ENCODE data around the gene TFG.

Gene TFG

DNA sequence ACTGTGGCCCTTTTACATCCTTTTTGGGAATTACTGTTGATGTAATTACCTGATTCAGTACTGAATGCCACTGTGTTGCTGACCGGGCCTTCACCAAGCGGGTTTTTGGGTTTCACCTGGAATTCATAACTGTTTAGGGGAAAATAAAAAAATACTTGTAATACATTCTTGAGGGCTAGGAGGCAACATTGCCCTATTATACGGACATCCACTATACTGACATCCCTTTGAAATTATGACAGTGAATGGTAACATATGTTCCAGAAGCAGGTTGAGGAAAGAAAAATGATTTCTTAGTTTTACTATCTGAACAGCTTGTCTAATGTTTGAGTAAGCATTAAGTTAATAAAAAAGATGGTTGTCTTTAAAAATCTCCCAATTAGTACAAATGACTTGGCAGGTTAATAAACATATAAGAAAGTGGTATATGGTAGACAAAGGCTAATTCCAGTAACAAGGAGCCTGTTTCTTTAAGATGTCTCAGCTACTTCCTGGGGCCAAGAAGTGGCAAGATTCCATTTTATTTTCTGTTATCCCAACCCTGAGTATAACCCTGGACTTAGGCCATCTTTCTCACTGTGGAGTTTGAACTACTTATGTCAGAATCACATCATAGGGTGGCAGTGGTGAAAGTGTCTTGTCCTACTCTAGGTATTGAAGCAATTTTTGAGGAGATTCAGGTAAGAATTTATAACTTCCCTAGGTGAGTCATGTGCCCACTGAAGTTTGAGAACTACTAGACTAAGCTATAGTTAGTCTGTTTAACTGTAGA, 45.5 kb downstream of the TFG start:
- DNase-seq (ENCODE audit: low spot score), result no peak

DNA sequence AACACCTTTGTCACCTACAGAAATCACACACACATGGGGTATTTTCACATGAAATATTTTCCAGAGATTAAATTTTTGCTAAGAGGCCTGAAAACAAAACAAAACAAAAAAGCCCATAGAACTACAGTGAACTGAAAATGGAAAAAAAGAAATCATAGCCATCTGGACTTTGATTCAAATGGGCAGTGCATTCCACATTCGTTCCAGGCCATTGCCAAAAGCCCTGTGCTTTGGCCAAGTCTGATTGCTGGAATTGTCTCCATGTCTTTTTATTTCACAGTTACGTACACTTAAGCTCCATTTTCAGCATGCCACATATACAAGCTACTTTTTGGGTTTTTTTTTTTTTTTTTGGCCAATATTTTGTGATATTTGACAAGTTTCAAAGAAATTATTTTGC, 47.1 kb downstream of the TFG start:
- no peak for DNase-seq (ENCODE audit: low spot score)

DNA sequence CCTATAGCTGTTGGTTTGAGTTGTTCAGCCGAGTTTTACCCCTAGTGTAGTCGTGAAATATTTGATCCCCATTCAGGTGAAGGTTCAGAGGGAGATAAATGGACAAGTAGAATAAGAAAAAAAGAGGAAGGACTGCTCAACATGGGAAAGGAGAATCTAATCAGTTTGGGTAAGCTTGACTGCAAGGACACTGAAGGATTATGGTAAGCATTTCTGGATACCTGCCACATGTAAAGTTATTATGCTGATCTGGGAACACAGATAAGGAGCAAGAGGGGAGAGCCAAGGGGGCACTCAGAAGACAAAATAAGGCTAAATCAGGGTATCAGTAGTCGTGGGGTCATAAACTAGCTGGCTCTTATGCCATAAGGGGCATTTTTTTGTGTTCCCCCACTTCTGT, 49.9 kb downstream of the TFG start:
- DNase-seq (ENCODE audit: low spot score), result no peak

DNA sequence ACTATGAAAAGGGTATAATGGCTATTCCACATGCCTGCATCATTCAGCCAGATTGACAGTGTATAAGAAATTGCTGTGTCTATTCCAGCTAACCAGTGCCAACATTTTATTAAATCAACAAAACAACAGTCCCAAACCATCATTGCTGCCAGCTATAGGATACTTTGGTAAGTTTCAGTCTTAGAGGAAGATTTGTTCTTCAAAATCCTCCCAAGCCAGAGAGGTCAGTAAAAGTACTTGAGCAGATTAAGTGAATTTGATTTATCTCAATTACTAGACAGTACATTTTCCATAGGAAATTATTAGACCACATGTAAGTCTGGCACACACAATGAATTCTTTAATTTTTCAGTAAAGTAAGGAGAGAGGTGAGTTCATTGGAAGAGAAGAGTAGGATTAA, 50.7 kb downstream of the TFG start:
- DNase-seq (ENCODE audit: low spot score), result no peak

DNA sequence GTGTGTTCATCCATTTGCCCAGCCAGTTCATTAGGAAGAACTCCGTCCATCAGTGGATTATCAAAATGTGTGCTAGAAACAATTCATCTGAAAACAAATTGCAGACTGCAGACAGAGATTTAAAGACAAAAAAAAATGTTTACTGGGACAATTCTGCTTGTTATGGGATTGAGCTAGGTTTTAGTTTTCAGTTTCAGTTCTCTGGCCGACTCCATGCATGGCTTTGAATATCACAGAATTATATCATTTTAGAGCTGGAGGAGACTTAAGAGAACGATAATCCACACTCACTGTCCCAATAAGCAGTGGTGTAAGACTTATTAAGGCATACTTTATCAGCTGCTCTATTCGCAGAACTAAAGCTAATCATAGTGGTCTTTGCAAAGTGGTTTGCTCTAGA, 51.1 kb downstream of the TFG start:
- DNase-seq (ENCODE audit: low spot score), result no peak

DNA sequence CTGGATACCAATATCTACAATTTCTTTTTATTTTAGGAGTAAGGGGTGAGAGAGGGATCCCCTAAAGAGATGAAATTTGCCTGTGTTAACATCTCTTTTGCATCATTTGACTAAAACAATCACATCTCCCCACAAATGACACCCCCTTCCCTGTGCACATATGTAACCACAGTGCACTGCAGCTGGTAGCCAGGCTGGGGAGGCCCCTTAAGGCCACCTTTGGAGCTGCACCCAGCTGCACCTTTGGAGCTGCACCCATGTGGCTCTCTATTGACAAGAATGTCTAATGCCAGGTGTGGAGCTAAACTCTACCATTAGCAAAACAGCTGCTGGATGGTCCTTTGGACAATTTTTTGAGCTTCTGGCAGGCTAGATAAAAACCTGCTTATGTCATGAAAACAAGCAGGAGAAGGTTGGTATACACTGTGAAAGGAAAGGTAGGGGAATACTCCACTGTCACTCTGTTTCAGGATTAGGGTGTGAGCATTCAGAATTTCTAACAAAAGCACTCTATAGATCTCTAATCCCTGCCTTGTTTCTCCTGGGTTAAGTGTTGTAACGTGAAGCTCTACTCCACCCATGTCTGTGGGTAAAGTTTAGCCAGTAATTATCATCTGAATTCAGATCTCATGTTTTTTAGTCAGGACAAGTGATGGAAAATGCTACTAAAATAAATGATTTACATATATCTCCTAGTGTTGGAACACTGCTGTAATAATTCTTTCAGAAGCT, 52.1 kb downstream of the TFG start:
- DNase-seq (ENCODE audit: low spot score), result no peak

DNA sequence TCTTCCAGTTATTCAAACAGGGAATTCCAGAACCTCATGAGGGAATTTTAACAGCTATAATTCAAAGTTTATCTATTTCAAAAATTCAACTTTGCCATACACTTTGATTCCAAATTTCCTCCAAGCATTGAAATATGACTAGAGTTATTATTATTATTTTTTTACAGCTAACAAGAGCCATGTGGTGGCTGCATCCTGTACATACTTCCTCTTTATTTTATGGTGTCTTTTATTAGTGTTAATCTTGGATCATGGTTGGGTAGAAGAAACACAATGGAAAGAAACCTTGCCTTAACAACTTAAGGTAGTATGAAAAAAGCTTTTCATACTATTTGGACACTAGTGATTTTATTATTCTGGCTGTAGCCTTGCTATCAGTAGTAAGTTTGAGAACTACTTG, 52.7 kb downstream of the TFG start:
- DNase-seq (ENCODE audit: low spot score), result no peak

DNA sequence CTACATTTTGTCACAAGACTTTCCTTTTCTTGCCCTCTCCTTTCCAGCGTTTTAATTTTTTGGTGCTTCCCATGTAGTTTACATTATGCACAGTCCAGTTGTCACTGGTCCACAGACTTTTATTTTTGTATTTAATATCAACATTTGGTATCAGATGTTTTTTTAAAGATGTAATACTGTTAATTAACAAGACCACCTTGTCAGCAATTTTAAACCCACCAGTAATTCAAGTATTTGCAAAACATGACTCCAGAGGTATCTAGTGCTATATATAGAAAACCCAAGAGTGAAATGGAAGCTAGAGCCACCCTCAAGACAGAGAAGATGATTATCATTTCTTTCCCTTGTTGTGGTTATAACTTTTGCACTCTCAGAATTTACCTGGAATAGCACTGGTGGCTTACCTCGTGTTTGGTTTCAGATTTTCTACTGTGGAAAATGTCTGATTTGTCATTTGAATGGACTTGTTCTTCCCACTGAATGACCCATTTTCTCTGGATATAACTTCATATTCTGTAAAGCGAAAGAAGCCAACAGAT, 56.2 kb downstream of the TFG start:
- no peak for DNase-seq (ENCODE audit: low spot score)

DNA sequence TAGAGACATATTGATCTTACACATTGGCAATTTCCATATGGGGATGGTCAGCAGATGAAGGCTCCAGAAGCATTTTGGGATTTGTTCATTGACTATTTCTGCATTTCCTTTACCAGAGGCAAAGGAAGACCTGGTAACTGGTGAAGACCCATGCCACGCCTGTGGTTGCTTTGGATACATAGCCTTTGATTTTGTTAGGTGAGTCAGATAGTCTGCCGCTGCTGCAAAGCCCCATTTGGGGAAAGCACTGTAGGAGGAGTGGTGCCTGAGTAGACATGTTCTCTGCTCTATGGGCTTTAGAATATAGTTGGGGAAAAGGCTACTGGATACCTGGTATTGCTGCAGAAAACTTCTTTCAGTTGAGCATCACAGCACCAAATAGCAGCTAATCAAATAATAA, 56.8 kb downstream of the TFG start:
- DNase-seq (ENCODE audit: low spot score), result no peak

DNA sequence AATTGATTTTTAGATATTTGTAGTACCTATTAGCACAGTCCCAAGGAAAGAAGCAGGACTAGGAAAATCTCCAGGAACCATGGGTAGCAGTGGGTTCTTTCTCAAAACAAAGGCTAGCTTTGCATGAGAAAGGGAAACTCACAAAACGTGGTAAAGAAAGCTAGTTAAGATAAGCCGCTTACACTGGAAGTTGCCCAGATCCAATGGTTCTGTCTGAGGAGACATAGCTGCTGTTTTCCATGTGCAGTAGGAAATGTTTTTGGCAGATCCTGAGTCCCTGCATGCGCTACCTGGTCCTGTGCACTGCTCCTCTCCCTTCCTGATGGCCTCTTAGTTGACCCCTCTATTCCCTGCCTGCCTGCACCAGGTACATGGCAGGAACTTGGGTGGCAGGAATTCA, 60.4 kb downstream of the TFG start:
- no peak for DNase-seq (ENCODE audit: low spot score)

DNA sequence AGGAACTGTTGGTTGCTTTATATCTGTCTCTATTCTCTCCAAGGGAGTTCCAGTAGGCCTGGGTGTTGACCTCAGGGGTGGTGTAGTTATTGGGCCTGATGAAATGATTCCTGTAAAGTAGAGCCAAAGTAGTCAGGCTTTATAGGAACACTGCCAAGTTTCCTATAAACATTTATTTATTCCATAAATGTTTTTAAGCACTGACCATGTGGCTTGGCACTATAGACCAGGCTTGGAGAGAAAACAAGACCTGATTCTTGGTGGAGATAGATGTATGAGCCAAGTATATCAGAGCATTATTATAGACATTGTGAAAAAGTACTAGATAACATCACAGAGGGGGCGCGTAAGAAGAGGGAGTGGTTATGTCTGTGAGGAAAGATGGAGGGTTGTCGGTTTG, 65.9 kb downstream of the TFG start:
- DNase-seq (ENCODE audit: low spot score), result no peak

DNA sequence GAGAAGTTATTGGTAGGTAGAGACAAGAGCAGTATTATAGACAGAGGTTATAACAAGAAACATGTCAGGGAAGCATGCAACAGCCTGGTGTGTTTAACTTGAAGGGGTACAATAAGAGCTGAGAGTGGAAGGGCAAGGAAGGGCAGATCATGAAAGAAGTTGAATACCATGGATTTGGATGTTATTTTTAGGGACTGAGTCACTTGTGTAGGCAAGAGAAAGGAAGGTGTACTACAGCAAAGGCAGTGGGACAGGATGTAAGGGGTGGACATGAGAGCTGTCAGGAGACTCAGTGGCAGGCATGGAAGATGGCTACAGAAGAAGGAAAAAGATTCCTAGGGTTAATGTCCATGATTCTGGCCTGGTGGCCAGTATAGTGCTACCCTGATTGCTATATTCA, 66.4 kb downstream of the TFG start:
- no peak for DNase-seq (ENCODE audit: low spot score)

DNA sequence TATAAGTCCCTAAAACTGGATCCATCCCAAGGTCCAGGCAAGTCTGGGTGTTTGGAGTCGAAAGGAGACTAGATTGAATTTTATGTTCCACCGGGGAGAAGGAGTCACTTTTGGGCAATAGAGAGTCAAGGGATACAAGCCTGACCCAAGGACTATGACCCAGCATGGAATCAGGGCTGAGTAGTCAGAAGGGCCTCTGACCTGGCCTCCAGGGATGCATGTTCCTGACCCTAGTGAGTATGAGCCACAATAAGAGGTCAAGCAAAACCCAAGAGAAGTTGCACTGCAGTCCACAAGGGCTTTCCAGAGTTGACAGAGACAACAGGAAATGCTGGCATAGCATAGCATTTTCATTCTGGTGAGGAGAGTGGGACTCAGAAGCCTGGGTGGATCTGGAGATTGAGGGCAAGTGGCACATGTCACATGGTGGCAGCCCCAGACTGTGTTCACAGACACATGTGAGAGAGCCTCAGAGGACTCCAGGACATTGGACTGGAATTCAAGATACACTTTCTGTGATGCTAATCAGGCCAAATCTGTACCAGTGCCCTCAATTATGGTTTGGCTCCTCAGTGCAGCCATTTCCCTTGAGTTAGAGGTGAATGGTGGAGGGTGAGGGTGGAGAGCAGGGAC, 66.9 kb downstream of the TFG start:
- no peak for DNase-seq (ENCODE audit: low spot score)

DNA sequence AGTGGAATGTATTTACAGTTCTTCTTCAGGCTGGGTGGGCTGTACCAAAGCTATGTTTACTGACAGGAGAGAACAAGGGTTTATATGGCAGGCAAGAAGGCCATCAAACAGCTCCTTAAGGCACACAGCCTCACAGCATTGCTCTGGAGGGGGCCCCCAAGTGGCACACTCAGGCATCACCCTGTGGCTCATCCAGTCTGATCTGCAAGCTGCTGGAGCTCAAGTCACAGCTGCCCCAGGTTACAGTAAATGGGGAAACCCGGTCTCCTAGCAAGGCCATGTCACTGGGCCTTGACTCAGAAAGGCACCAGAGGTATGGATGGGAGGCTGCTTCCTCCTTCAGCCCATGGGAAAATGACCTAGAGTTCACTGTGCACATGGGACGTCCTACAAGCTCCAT, 67.5 kb downstream of the TFG start:
- no peak for DNase-seq (ENCODE audit: low spot score)

DNA sequence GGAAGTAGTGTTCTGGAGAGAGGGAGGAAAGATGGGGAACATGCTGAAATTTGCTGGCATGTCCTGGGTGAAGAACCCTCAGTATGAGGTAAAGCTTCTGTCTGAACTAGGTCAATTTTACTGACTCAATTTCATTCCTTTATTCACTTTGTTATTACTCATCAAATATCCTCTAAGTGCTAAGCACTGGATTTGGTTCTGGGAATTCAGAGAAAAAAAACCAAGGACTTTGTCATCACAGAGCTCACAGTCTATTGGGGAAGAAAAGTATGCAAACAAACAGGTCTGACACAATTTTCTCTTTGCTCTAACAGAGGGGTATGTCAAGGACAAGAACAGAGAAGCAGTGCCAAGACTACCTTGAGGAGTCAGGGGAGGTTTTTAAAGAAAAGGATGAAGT, 68.0 kb downstream of the TFG start:
- no peak for DNase-seq (ENCODE audit: low spot score)

DNA sequence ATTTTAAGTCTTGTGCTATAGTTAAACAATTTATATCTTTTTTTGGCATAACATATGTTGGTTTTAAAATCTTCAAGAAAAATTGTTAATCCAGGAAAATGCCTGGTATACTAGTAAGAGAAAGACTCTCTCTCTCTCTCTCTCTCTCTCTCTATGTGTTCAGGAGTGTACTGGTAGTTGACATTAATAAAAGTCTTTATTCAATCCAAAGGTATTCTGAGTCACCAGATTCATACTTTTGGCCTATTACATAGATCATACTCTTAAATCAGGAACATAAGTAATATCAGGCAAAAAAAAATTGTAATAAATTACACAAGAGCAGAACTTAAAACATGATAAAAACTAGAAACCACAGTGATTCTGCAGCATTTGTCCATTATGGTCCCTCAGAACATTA, 70.2 kb downstream of the TFG start:
- DNase-seq (ENCODE audit: low spot score), result no peak

DNA sequence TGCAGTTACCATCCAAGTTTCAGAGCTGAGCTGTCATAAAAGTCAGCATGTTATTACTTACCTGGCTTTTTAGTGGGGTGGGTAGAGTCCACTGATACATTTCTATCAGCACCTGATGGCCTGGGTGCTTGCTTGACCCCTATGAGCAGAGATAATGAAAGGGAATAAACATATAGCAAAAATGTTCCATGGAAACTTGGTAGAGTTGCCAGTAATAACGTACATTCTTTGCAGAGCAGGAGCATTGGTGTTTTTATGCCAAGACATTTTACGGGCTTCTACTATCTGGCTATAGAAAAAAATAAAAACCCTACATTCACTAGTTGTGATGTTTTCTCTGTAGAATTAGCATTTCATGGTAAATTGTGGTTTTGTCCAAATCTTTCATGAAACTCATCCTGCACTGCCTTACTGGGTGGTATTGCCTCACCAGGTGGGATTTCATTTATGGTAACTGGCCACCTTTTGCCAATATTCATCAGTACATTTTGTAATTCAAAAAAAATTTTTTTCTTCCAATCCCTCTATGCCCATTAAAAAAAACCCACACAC, 70.9 kb downstream of the TFG start:
- DNase-seq (ENCODE audit: low spot score), result no peak

DNA sequence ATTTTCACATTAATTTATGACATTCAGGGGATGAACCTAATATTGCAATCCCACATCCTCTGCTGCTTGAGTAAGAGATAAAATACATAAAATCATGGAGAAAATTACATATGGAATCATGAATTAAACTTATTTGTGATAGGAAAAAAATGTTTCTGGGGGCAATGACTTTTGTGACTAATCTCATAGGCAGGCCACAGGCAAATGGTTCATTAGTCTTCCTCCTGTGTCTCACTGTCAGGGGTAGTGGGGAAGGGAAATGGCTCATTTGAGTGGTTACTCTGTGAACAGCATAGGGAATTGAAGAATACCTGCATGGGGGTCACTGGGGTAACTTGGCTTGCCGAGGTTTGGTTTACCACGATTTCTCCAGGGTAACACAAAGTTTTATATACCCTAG, 72.0 kb downstream of the TFG start:
- no peak for DNase-seq (ENCODE audit: low spot score)

DNA sequence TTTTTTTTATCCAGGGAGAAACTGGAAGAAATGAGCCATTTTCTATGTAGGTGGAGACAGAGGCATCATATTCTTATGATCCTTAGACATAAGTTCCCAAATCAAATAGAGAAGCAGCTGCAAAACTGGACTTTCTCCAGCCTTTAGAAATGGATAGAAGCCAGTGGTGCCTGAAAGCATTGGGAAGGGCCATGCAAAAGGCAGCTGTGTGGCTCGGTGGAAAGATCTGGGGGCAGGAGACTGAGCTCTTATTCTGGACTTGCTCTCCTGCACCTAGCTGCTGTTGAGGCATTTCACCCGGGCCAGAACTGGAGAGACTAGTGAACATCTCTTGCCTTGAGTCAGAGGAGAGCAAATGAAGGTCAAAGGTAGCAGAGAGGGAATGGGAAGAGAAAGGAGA, 73.1 kb downstream of the TFG start:
- DNase-seq (ENCODE audit: low spot score), result no peak

DNA sequence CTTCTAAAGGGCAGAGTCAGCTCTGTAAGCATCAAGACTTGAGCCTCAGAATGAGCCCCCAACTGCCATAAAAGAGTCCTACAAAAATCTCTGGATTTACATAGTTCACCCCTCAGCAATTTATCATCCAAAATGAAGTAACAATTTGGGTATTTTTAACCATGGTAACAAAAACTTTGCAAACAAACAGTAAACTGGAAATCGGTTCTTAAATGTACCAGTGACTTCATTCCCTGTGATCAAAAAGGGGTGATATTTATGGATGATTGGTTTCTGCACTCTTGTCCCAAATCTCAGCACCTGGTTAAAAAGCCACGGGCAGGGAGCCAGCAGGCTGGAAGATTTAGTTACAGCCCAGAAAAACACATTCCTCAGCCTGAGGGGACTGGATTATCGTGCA, 73.6 kb downstream of the TFG start:
- no peak for DNase-seq (ENCODE audit: low spot score)

DNA sequence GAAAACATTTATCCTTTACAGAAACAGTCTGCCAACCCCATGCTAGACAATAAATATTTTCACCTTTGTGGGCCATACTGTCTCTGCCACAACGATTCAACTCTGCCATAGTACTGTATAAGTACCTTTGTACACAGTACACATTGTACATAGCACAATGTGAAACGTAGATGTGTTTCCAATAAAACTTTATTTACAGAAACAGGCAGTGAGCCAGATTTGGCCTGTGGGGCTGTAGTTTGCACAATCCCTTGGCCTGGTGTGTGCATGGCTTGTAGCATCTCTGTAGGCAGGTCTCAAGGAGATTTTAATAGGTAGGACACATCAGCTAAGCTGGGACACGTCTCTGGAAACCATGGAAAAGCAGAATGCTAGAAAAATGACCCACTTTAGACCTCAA, 74.3 kb downstream of the TFG start:
- no peak for DNase-seq (ENCODE audit: low spot score)

DNA sequence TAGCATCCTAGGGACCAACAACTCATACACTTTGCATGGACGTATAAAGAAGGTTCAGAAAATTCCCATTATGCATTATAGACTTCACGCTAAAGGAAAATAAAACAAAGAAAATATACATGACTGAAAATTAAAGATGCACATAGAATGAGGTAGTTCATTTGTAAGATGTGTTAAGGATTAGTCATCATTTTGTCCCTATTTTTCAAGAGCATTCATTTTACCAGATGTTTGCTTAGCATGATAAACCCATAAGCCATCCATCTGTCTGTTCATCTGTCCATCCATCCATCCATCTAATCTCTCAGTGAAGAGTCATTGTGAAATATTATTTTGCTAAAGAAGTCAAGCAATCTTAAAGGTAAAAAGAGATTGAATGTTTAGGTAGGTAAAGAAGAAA, 80.3 kb downstream of the TFG start:
- no peak for DNase-seq (ENCODE audit: low spot score)

DNA sequence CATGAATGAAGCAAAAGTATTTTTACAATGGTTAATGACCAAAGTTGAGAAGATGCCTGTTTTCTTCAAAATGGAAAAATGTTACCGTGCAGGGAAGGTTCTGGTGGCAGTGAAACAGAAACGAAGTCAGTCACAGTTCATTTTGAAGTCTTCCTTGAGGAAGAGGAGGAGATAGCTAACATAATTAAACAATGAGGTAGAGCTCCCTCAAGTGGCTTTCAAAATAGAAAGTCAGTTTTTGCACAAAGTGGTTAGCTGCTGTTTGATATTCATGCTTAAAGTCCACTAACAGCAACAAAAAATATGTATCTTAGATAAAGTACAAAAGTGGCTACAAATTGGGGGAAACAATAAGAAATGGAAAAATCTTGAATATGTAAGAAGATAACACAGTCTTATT, 87.3 kb downstream of the TFG start:
- no peak for DNase-seq (ENCODE audit: low spot score)

All from hematopoietic multipotent progenitor cell treated with erythropoietin and hydrocortisone succinate and interleukin-3 and kit ligand, for 17 days (in vitro differentiated cells).